Measurements from ENCODE around the gene TRIP12.

GRCh38 chr2:229920011-229920641, 1.7 kb downstream of the TRIP12 start:
- TF ChIP-seq YY1 (IDR thresholded peaks at IDR 0.05; ENCODE audit: insufficient read depth, insufficient read length) (no peak), ZNF274 (IDR thresholded peaks at IDR 0.05; ENCODE audit: low read depth, low read length) (no peak)
